Activated naive CD4-positive, alpha-beta T cell (primary cell): ENCODE results near the gene CPHXL.

ENCODE experiments used
- DNase-seq, 4 experiments: peaks; one replicate each; lab custom pipeline; 2025; lab: John Stamatoyannopoulos, UW

CPHXL gene

GRCh38 chr16:75701361-75701760 is 24.9 kb downstream of the CPHXL start, which contains the start of gene DUXB:
TSS of gene DUXB (minus strand) at chr16:75701461. CDS start at chr16:75701418, 43 bp downstream.
- no peak for DNase-seq

DNA sequence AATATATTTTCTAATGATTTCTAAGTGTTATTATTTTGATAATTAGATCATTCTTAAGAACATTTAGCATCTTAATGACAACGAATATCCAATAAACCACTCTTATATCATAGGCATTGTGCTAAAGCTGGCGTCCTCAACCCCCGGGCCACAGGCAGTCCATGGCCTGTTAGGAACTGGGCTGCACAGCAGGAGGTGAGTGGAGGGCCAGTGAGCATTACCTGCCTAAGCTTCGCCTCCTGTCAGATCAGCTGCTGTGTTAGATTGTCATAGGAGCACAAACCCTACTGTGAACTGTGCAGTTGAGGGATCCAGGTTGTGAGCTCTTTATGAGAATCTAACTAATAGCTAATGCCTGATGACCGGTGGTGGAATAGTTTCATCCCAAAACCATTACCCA is 28.7 kb downstream of the CPHXL start:
- no peak for DNase-seq

- DNase-seq, result no peak
Observed at GRCh38 chr16:75695708-75696107, 30.6 kb downstream of the CPHXL start.

GRCh38 chr16:75687361-75687760 is 38.9 kb downstream of the CPHXL start:
- no peak for DNase-seq

- DNase-seq, result no peak
Observed at GRCh38 chr16:75682308-75682707, 44.0 kb downstream of the CPHXL start.

DNA sequence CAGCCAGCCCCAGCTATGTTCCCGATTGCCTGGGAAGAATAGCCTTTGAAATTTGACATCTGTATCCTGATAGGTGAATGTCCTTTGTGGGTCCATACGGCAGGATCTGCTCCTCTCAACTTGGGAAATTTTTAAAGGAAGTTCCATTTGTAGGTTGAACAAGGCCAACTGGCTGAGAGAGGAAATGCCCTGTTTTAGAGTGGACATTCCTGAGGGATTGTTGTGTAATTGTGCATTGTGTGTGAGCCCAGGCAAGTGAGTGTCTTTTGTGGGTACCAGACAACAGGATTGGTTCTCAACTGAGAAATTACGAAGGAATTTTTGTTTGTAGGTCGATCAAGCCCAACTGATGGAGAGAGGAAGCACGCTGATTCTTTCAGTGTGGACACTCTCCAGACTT is 46.9 kb downstream of the CPHXL start:
- no peak for DNase-seq

- no peak for DNase-seq
Observed at GRCh38 chr16:75676909-75677308, 49.4 kb downstream of the CPHXL start, which contains the start of gene CPHXL2. TSS of gene CPHXL2 (minus strand) at chr16:75677009. CDS start at chr16:75676999, 10 bp downstream.

- no peak for DNase-seq
Observed at GRCh38 chr16:75667503-75667902, 58.8 kb downstream of the CPHXL start.
